ENCODE results near the gene ATP1B3.

DNA sequence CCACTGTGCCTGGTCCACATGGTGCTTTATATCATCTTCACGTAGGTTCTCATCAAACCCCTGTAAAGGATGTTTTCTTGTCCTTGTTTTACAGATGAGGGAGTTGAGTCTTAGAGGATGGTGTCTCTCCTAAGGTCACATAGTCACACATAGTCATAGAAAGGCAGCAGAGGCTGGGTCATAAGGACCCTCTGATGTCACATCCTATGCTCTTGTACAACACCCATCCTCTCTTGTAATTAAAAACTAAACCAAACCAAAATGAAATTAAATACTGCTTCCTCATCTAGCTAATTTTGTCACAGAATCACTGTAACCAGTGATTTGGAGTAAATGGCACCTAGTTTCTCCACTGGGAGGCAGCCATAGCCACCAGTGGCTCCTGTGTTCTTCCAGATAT is 21.8 kb upstream of the ATP1B3 start:
- TF ChIP-seq NR2C2 (CRISPR knock-in tag; IDR thresholded peaks at IDR 0.05), result no peak
- no peak for TF ChIP-seq NR2C2 (tag; IDR thresholded peaks at IDR 0.05)
- no peak for TF ChIP-seq ZBTB7A (IDR thresholded peaks at IDR 0.05; ENCODE audit: borderline replicate concordance, control insufficient read depth, low read depth, low read length)
- TF ChIP-seq, protein P1, sequence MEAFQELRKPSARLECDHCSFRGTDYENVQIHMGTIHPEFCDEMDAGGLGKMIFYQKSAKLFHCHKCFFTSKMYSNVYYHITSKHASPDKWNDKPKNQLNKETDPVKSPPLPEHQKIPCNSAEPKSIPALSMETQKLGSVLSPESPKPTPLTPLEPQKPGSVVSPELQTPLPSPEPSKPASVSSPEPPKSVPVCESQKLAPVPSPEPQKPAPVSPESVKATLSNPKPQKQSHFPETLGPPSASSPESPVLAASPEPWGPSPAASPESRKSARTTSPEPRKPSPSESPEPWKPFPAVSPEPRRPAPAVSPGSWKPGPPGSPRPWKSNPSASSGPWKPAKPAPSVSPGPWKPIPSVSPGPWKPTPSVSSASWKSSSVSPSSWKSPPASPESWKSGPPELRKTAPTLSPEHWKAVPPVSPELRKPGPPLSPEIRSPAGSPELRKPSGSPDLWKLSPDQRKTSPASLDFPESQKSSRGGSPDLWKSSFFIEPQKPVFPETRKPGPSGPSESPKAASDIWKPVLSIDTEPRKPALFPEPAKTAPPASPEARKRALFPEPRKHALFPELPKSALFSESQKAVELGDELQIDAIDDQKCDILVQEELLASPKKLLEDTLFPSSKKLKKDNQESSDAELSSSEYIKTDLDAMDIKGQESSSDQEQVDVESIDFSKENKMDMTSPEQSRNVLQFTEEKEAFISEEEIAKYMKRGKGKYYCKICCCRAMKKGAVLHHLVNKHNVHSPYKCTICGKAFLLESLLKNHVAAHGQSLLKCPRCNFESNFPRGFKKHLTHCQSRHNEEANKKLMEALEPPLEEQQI (IDR thresholded peaks at IDR 0.05), result no peak
- TF ChIP-seq EZH2 (IDR thresholded peaks at IDR 0.05; ENCODE audit: borderline replicate concordance, low read depth, low read length), result no peak
